Measurements from ENCODE around the gene TMC7. TPM values are rescaled to one million over a fixed set of nuclear protein-coding genes. Genes with fewer than 3 reads are reported as not detected.

Gene TMC7
- total RNA-seq, 1 experiment from 2014 or later = 5.2 TPM

DNA sequence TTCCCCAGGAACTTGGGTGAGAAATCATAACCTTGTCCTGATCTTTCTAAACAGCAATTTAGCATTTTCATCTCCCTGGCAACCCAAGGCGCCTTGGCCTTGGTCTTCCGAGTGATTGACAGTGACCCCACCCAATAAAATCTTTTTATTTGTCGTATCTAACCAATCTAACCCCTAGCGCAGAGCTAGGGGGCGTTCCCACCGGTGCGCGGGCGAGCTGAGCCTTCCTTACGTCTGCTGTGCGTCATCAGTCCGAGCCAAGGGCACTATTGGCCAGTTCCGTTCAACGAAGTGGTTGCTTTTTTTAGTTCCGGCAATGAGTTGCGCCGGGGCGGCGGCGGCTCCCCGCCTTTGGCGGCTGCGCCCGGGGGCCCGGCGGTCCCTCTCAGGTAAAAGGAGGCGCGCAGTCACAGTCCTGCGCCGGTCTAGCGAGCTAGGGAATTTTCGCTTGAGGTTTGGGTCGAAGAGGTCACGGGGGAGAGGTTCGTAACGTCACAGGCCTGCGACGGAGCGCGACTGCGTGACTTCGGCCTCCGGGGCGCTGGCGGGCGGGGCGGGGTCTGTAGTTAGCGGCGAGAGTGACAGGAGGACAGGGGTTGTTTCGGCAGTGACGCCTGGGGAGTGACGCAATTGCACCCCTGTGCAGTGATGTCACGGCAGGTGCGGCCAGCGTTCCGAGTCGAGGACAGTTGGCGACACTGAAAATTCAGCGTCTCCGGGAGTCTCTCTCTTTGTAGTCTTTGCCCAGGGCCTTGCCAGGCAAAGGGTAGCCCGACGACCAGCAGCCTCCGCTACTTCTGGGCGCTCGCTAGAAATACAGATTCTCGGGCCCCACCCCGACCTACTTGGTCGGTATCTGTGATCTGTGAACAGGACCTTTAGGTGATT, 83.9 kb downstream of the TMC7 start, which contains the start of gene COQ7:
TSS of gene COQ7 (plus strand) at position 266 of the 888 bp plus-strand sequence. CDS start at position 317, 51 bp downstream.
- H3K9me3 ChIP-seq (ENCODE audit: control insufficient read depth in 1 of 2, insufficient read depth in 1 of 2, low read depth in 1 of 2, low read length in 2 of 2) = no peaks in the 10 kb centered on the region
- no peaks in the 10 kb centered on the region for H3K36me3 ChIP-seq (ENCODE audit: control insufficient read depth in 1 of 2, insufficient read depth in 2 of 2, low read length in 2 of 2)
- H3K9ac ChIP-seq (ENCODE audit: low read length) = peak within 1 kb of the TSS; percentile 89
- POLR2A ChIA-PET = interaction anchor here (0.7 to 2.6 kb wide), 3 partner anchors 105 to 277 kb away, joined by 3 to 11 read pairs (median 3); partner anchors contain the start of genes ARL6IP1 and RPS15A
- H2AFZ ChIP-seq (ENCODE audit: low read depth, low read length, poor library complexity, severe bottlenecking) = peak within 1 kb of the TSS; percentile 93
- peak within 1 kb of the TSS; percentile 98 for H3K27ac ChIP-seq (ENCODE audit: low read depth, low read length)
- intact Hi-C loops (cut with micrococcal nuclease) = loop anchor here (1.0 to 5.0 kb wide), 2 partner anchors 70 to 84 kb away; partner anchors contain the start of gene TMC7
- TSS peak; percentile 79 for BruUV-seq (replicated peaks)
- peaks cover 5% of the 10 kb centered on the region; the same call in 1 of the 2 replicates for H3K79me2 ChIP-seq (ENCODE audit: insufficient read depth, low read length)
- peak within 1 kb of the TSS; percentile 77 for H3K4me2 ChIP-seq (ENCODE audit: low read length)
- RAD21 ChIA-PET (ENCODE audit: low non-redundant PET in 1 of 2, low total read pairs in 2 of 2, uncharacterized antibody in 2 of 2, unreplicated experiment in 2 of 2) = no interaction called here
- peaks cover 0 to 12% of the 10 kb centered on the region in 2 experiments; a peak in 3 of 4 replicates for H3K4me1 ChIP-seq (ENCODE audit: control insufficient read depth in 1 of 2, insufficient read depth in 2 of 2, low read length in 2 of 2)
- CTCF ChIA-PET = interaction anchor here (1.0 to 1.1 kb wide), 3 partner anchors 18 to 112 kb away, joined by 3 to 8 read pairs (median 3); partner anchors contain the start of gene TMC7
- H3K4me3 ChIP-seq (replicated peaks in 1 of 2; ENCODE audit: low read depth in 1 of 2, low read length in 2 of 2) = peak within 1 kb of the TSS; percentile 63 to 85
- no peaks in the 10 kb centered on the region for H4K20me1 ChIP-seq (ENCODE audit: insufficient read depth)
- H3K9me2 ChIP-seq (ENCODE audit: insufficient read depth) = no peaks in the 10 kb centered on the region
- peak; percentile 93 for ATAC-seq
- no peaks in the 10 kb centered on the region for H3K27me3 ChIP-seq (ENCODE audit: insufficient read depth, low read length)
- peak; percentile 100 for DNase-seq (ENCODE audit: low read depth, low spot score)
- peak; percentile 85 for TF ChIP-seq CEBPB (IDR thresholded peaks at IDR 0.05; ENCODE audit: low read depth)
- TF ChIP-seq, protein P1, sequence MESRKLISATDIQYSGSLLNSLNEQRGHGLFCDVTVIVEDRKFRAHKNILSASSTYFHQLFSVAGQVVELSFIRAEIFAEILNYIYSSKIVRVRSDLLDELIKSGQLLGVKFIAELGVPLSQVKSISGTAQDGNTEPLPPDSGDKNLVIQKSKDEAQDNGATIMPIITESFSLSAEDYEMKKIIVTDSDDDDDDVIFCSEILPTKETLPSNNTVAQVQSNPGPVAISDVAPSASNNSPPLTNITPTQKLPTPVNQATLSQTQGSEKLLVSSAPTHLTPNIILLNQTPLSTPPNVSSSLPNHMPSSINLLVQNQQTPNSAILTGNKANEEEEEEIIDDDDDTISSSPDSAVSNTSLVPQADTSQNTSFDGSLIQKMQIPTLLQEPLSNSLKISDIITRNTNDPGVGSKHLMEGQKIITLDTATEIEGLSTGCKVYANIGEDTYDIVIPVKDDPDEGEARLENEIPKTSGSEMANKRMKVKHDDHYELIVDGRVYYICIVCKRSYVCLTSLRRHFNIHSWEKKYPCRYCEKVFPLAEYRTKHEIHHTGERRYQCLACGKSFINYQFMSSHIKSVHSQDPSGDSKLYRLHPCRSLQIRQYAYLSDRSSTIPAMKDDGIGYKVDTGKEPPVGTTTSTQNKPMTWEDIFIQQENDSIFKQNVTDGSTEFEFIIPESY (IDR thresholded peaks at IDR 0.05; ENCODE audit: extremely low read depth, insufficient replicate concordance, low read length) = no peak
- TF ChIP-seq EGR1 (IDR thresholded peaks at IDR 0.05; ENCODE audit: low read depth) = peak; percentile 80
- TF ChIP-seq, protein P2, sequence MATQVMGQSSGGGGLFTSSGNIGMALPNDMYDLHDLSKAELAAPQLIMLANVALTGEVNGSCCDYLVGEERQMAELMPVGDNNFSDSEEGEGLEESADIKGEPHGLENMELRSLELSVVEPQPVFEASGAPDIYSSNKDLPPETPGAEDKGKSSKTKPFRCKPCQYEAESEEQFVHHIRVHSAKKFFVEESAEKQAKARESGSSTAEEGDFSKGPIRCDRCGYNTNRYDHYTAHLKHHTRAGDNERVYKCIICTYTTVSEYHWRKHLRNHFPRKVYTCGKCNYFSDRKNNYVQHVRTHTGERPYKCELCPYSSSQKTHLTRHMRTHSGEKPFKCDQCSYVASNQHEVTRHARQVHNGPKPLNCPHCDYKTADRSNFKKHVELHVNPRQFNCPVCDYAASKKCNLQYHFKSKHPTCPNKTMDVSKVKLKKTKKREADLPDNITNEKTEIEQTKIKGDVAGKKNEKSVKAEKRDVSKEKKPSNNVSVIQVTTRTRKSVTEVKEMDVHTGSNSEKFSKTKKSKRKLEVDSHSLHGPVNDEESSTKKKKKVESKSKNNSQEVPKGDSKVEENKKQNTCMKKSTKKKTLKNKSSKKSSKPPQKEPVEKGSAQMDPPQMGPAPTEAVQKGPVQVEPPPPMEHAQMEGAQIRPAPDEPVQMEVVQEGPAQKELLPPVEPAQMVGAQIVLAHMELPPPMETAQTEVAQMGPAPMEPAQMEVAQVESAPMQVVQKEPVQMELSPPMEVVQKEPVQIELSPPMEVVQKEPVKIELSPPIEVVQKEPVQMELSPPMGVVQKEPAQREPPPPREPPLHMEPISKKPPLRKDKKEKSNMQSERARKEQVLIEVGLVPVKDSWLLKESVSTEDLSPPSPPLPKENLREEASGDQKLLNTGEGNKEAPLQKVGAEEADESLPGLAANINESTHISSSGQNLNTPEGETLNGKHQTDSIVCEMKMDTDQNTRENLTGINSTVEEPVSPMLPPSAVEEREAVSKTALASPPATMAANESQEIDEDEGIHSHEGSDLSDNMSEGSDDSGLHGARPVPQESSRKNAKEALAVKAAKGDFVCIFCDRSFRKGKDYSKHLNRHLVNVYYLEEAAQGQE (IDR thresholded peaks at IDR 0.05; ENCODE audit: low read depth) = no peak
- TF ChIP-seq, protein P3, sequence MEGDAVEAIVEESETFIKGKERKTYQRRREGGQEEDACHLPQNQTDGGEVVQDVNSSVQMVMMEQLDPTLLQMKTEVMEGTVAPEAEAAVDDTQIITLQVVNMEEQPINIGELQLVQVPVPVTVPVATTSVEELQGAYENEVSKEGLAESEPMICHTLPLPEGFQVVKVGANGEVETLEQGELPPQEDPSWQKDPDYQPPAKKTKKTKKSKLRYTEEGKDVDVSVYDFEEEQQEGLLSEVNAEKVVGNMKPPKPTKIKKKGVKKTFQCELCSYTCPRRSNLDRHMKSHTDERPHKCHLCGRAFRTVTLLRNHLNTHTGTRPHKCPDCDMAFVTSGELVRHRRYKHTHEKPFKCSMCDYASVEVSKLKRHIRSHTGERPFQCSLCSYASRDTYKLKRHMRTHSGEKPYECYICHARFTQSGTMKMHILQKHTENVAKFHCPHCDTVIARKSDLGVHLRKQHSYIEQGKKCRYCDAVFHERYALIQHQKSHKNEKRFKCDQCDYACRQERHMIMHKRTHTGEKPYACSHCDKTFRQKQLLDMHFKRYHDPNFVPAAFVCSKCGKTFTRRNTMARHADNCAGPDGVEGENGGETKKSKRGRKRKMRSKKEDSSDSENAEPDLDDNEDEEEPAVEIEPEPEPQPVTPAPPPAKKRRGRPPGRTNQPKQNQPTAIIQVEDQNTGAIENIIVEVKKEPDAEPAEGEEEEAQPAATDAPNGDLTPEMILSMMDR (IDR thresholded peaks at IDR 0.05 in 2 of 3, conservative IDR thresholded peaks at IDR 0.05 in 1 of 3; ENCODE audit: borderline replicate concordance in 1 of 3, insufficient read depth in 1 of 3, low read depth in 2 of 3, low read length in 2 of 3) = no peak
- no peak for TF ChIP-seq FOSL1 (IDR thresholded peaks at IDR 0.05; ENCODE audit: low read depth)
- 0 out of 2 replicates have a peak, but pooled peaks have one; percentile 29 for TF ChIP-seq ZFX (IDR thresholded peaks at IDR 0.05)
- TF ChIP-seq ZNF274 (IDR thresholded peaks at IDR 0.05; ENCODE audit: low read depth, low read length) = no peak
- peak; percentile 46; the same call in 1 of the 2 replicates for TF ChIP-seq CBX3 (IDR thresholded peaks at IDR 0.05; ENCODE audit: low read depth)
- TF ChIP-seq ELF1 (IDR thresholded peaks at IDR 0.05; ENCODE audit: borderline replicate concordance, low read depth) = peak; percentile 55; the same call in 1 of the 2 replicates
- TF ChIP-seq RAD21 (IDR thresholded peaks at IDR 0.05; ENCODE audit: low read depth) = no peak
- peak; percentile 97 for TF ChIP-seq SP1 (IDR thresholded peaks at IDR 0.05; ENCODE audit: low read depth)
- TF ChIP-seq, protein P4, sequence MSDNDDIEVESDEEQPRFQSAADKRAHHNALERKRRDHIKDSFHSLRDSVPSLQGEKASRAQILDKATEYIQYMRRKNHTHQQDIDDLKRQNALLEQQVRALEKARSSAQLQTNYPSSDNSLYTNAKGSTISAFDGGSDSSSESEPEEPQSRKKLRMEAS (IDR thresholded peaks at IDR 0.05) = peak; percentile 64; the same call in 1 of the 2 replicates
- TF ChIP-seq SIN3A (IDR thresholded peaks at IDR 0.05; ENCODE audit: low read depth) = no peak; the same call in 1 of the 2 replicates
- peak; percentile 67 for TF ChIP-seq TCF7L2 (IDR thresholded peaks at IDR 0.05; ENCODE audit: borderline replicate concordance, extremely low read depth, insufficient read depth, insufficient read length)
- TF ChIP-seq POLR2A (IDR thresholded peaks at IDR 0.05; ENCODE audit: borderline replicate concordance, extremely low read depth, insufficient read depth, insufficient read length) = no peak
- no peak for TF ChIP-seq EZH2phosphoT487 (IDR thresholded peaks at IDR 0.05; ENCODE audit: borderline replicate concordance)
- TF ChIP-seq POLR2AphosphoS5 (IDR thresholded peaks at IDR 0.05; ENCODE audit: low read depth, low read length) = no peak; the same call in 1 of the 2 replicates
